ENCODE results near the gene OBSL1. TPM values are rescaled to one million over a fixed set of nuclear protein-coding genes. Genes with fewer than 3 reads are reported as not detected.

Gene OBSL1
- total and polyA plus RNA-seq, 2 donors (not counting 3 experiments of a cell fraction or from before 2014, with no cell fraction given), result 16.7 to 20.7 TPM

DNA sequence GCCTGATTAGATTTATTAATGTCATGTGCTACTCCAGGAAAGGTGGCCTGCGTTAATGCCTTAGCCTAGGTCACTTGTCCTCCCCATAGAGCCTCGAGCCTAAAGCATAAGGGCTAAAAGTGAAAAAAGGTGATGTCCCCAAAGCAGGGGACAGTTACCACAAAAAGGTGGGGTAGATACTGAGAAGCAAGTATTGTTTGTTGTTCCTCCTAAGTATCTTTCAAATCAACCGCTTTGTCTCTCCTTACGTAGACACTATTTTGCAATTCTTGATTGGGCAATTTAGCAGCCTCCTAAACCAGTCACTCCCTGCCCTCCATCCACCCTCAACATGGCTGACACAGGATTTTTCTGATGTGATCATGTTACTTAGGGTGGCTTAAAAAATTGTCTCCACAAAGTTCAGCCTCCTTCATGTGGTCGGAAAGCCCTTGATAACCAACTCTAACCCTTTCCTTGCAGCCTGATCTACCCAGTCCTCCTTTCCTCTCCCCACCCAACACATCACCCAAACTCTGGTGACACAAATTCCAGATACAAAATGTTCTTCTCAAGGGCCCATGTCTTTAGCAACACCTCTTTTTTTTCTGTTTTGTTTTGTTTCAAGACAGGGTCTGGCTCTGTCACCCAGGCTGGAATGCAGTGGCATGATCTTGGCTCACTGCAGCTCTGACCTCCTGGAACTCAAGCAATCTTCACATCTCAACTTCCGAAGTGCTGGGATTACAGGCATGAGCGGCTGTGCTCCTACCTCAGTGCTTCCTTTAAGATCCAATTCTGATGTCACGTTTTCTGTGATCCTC, 7.7 kb upstream of the OBSL1 start:
- DNase-seq (ENCODE audit: low read depth, low spot score), result no peak
- Histone ChIP-seq H3K36me3 (ENCODE audit: control insufficient read depth in 2 of 2, extremely low read depth in 1 of 2, insufficient read depth in 2 of 2, low read length in 2 of 2) (no peaks in the 10 kb centered on the region), H3K9ac (replicated peaks; ENCODE audit: extremely low read depth, insufficient read depth, low read length) (no peak overlapping the region), H2AFZ (ENCODE audit: low read depth, low read length) (no peak overlapping the region), H3K4me2 (ENCODE audit: insufficient read depth, low read length) (no peak overlapping the region), H3K4me3 (replicated peaks in 1 of 3; ENCODE audit: insufficient read depth in 1 of 3, low read depth in 1 of 3, low read length in 3 of 3) (no peak overlapping the region), H3K9me1 (replicated peaks; ENCODE audit: control insufficient read depth, extremely low read depth, insufficient read depth, low read length) (no peaks in the 10 kb centered on the region), H3K27me3 (ENCODE audit: control insufficient read depth in 2 of 2, insufficient read depth in 2 of 2, low read length in 2 of 2) (peaks cover 10 to 24% of the 10 kb centered on the region in 2 experiments), H3K4me1 (ENCODE audit: control insufficient read depth, extremely low read depth, insufficient read depth, low read length) (no peaks in the 10 kb centered on the region), H3K9me3 (replicated peaks; ENCODE audit: control insufficient read depth, insufficient read depth, low read length) (no peaks in the 10 kb centered on the region), H3K79me2 (ENCODE audit: control insufficient read depth, insufficient read depth, low read length) (no peaks in the 10 kb centered on the region), H4K20me1 (replicated peaks; ENCODE audit: control insufficient read depth, extremely low read depth, insufficient read depth, low read length) (no peaks in the 10 kb centered on the region), H3K27ac (ENCODE audit: insufficient read depth, low read depth, low read length) (no peak overlapping the region)
- dilution Hi-C loops (cut with MboI; ENCODE audit: extremely low pct_ligation_motif_present, low sequenced_read_pairs) (no loop called here), intact Hi-C loops (cut with micrococcal nuclease) (no loop called here)
- CTCF ChIA-PET, result interaction anchor here (0.6 to 0.9 kb wide), 2 partner anchors 17 to 19 kb away, joined by 3 read pairs; no protein-coding TSS in a partner anchor
- POLR2A ChIA-PET, result no interaction called here
- TF ChIP-seq POLR2AphosphoS5 (IDR thresholded peaks at IDR 0.05; ENCODE audit: insufficient read depth, low read depth, low read length), result no peak
- no peak for TF ChIP-seq EZH2 (IDR thresholded peaks at IDR 0.05; ENCODE audit: borderline replicate concordance, low read depth, low read length, severe bottlenecking)
- TF ChIP-seq, protein P1, sequence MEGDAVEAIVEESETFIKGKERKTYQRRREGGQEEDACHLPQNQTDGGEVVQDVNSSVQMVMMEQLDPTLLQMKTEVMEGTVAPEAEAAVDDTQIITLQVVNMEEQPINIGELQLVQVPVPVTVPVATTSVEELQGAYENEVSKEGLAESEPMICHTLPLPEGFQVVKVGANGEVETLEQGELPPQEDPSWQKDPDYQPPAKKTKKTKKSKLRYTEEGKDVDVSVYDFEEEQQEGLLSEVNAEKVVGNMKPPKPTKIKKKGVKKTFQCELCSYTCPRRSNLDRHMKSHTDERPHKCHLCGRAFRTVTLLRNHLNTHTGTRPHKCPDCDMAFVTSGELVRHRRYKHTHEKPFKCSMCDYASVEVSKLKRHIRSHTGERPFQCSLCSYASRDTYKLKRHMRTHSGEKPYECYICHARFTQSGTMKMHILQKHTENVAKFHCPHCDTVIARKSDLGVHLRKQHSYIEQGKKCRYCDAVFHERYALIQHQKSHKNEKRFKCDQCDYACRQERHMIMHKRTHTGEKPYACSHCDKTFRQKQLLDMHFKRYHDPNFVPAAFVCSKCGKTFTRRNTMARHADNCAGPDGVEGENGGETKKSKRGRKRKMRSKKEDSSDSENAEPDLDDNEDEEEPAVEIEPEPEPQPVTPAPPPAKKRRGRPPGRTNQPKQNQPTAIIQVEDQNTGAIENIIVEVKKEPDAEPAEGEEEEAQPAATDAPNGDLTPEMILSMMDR (IDR thresholded peaks at IDR 0.05; ENCODE audit: extremely low read depth in 1 of 2, insufficient read depth in 1 of 2, low read depth in 1 of 2, low read length in 2 of 2), result no peak
- no peak for TF ChIP-seq POLR2A (IDR thresholded peaks at IDR 0.05; ENCODE audit: low read depth, low read length)
- TF ChIP-seq MAX (IDR thresholded peaks at IDR 0.05; ENCODE audit: insufficient read depth, insufficient read length), result no peak
- no peak for TF ChIP-seq MYC (IDR thresholded peaks at IDR 0.05; ENCODE audit: low read depth, low read length)
- no peak for TF ChIP-seq JUN (IDR thresholded peaks at IDR 0.05; ENCODE audit: borderline replicate concordance, insufficient read depth, insufficient read length, low read depth)
- TF ChIP-seq FOS (IDR thresholded peaks at IDR 0.05; ENCODE audit: borderline replicate concordance, insufficient read depth, low read length), result no peak
- no peak for TF ChIP-seq GATA2 (IDR thresholded peaks at IDR 0.05; ENCODE audit: insufficient read depth, insufficient read length, low read depth, low read length)
- FAIRE-seq, result no peak
- BruUV-seq (replicated peaks), result no TSS peak

All from endothelial cell of umbilical vein (primary cell).